ENCODE measurements around the gene WDR17. TPM values are rescaled to one million over a fixed set of nuclear protein-coding genes. Genes with fewer than 3 reads are reported as not detected.

WDR17 gene
- total RNA-seq, 1 experiment from 2014 or later, result 7.6 TPM

DNA sequence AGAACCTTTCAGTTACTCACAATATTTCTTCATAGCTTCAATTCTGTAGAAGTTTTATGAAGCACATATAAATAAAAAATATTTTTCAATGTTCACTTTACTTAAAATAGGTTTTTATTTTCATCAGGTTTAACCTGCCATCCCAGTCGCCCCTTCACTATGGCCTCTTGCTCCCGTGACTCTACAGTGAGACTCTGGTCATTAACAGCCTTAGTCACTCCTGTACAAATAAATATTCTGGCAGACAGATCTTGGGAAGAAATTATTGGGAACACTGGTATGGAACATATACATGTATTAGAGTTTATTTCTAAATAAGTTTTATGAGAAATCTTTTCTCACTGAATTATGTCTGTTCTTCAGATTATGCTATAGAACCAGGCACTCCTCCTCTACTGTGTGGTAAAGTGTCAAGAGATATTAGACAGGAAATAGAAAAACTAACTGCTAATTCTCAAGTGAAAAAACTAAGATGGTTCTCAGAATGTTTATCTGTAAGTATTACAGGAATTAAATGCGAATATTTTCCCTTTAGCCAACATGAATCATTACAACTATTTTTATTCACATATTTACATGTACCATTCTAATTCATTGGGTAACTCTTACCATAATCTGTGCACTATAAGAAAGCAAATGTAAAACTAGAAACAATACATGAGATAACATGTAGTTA lies 84.2 kb downstream of the WDR17 start:
- CTCF ChIA-PET, result interaction anchor here (0.8 to 1.3 kb wide), 2 partner anchors 127 to 191 kb away, joined by 4 to 6 read pairs; no protein-coding TSS in a partner anchor
- no TSS peak for BruUV-seq (replicated peaks)
- H3K4me1 Mint-ChIP-seq (ENCODE audit: low read depth, unreplicated experiment), result no peaks in the 10 kb centered on the region
- TF ChIP-seq, protein P1, sequence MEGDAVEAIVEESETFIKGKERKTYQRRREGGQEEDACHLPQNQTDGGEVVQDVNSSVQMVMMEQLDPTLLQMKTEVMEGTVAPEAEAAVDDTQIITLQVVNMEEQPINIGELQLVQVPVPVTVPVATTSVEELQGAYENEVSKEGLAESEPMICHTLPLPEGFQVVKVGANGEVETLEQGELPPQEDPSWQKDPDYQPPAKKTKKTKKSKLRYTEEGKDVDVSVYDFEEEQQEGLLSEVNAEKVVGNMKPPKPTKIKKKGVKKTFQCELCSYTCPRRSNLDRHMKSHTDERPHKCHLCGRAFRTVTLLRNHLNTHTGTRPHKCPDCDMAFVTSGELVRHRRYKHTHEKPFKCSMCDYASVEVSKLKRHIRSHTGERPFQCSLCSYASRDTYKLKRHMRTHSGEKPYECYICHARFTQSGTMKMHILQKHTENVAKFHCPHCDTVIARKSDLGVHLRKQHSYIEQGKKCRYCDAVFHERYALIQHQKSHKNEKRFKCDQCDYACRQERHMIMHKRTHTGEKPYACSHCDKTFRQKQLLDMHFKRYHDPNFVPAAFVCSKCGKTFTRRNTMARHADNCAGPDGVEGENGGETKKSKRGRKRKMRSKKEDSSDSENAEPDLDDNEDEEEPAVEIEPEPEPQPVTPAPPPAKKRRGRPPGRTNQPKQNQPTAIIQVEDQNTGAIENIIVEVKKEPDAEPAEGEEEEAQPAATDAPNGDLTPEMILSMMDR (IDR thresholded peaks at IDR 0.05; ENCODE audit: unreplicated experiment), result no peak
- H3K27me3 Mint-ChIP-seq (ENCODE audit: unreplicated experiment), result no peaks in the 10 kb centered on the region
- no peak overlapping the region for H3K27ac Mint-ChIP-seq (ENCODE audit: unreplicated experiment)
- no peaks in the 10 kb centered on the region for H3K36me3 Mint-ChIP-seq (ENCODE audit: insufficient read depth, unreplicated experiment)
- no peak for DNase-seq
- no peak overlapping the region for H3K4me3 Mint-ChIP-seq (ENCODE audit: low read depth, unreplicated experiment)
- no peaks in the 10 kb centered on the region for H3K9me3 Mint-ChIP-seq (ENCODE audit: low read depth, unreplicated experiment)
- intact Hi-C loops (cut with micrococcal nuclease; ENCODE audit: unreplicated experiment), result loop anchor here (1.0 kb wide), 2 partner anchors 127 to 191 kb away; no protein-coding TSS in a partner anchor

DNA sequence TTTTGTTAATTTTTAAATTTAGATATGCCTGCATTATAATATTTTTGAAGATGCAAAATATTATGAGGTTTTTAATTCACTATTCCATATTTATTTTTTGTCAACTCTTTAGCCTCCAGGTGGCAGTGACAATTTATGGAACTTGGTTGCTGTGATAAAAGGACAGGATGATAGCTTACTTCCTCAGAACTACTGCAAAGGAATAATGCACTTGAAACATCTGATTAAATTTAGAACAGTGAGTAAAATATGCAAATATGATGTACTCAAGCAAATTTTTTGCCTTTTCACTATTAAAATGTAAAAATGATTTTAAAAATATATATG lies 84.7 kb downstream of the WDR17 start:
- intact Hi-C loops (cut with micrococcal nuclease; ENCODE audit: unreplicated experiment), result loop anchor here (1.0 kb wide), 2 partner anchors 127 to 191 kb away; no protein-coding TSS in a partner anchor
- Mint-ChIP-seq H3K27ac (ENCODE audit: unreplicated experiment) (no peak overlapping the region), H3K36me3 (ENCODE audit: insufficient read depth, unreplicated experiment) (no peaks in the 10 kb centered on the region), H3K4me3 (ENCODE audit: low read depth, unreplicated experiment) (no peak overlapping the region), H3K9me3 (ENCODE audit: low read depth, unreplicated experiment) (no peaks in the 10 kb centered on the region), H3K4me1 (ENCODE audit: low read depth, unreplicated experiment) (no peaks in the 10 kb centered on the region), H3K27me3 (ENCODE audit: unreplicated experiment) (no peaks in the 10 kb centered on the region)
- TF ChIP-seq, protein P1 (IDR thresholded peaks at IDR 0.05; ENCODE audit: unreplicated experiment), result no peak
- no TSS peak for BruUV-seq (replicated peaks)
- DNase-seq, result no peak
- CTCF ChIA-PET, result interaction anchor here (0.8 to 1.3 kb wide), 2 partner anchors 127 to 191 kb away, joined by 4 to 6 read pairs; no protein-coding TSS in a partner anchor

DNA sequence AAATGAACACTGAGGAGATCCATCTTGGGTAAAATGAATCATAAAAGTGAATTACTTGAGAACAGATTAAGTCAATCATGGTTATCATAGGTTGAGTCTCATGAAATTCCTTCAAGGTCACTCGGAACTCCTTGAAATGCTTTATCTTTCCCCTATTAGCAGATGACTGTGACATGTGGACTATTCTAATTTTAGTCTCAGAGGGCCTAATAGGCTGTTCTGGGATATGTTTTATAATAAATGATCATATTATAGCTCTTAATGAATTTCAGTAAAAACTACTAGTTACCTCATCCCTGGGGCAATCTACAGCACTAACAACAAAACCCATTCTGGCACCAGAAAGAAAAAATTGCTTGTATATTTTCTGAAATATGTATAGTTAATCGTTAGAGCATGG lies 85.1 kb downstream of the WDR17 start:
- Mint-ChIP-seq H3K27me3 (ENCODE audit: unreplicated experiment) (no peaks in the 10 kb centered on the region), H3K4me3 (ENCODE audit: low read depth, unreplicated experiment) (no peak overlapping the region), H3K4me1 (ENCODE audit: low read depth, unreplicated experiment) (no peaks in the 10 kb centered on the region), H3K27ac (ENCODE audit: unreplicated experiment) (no peak overlapping the region), H3K36me3 (ENCODE audit: insufficient read depth, unreplicated experiment) (no peaks in the 10 kb centered on the region), H3K9me3 (ENCODE audit: low read depth, unreplicated experiment) (no peaks in the 10 kb centered on the region)
- intact Hi-C loops (cut with micrococcal nuclease; ENCODE audit: unreplicated experiment), result loop anchor here (1.0 kb wide), 2 partner anchors 127 to 191 kb away; no protein-coding TSS in a partner anchor
- no TSS peak for BruUV-seq (replicated peaks)
- no peak for DNase-seq
- TF ChIP-seq, protein P1 (IDR thresholded peaks at IDR 0.05; ENCODE audit: unreplicated experiment), result no peak
- CTCF ChIA-PET, result interaction anchor here (0.8 to 1.3 kb wide), 2 partner anchors 127 to 190 kb away, joined by 4 to 6 read pairs; no protein-coding TSS in a partner anchor

DNA sequence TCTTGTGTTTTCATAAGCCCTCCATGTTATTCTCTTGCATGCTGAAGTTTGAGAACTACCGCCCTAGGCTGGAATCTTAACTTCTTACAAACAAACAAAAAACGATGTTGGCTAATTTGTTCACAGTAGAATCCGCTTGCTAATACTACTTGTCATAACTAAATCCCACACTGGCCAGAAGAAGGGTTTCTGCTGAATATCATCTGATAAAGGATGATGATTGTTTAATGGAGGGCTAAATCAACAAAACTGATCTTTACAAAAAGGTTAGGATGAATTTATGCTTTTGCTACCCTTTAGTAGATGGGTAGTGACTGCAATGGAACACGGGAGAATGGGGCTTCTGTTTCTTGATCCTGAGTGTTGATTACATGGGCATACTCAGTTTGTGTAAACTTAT lies 87.5 kb downstream of the WDR17 start:
- TF ChIP-seq, protein P1 (IDR thresholded peaks at IDR 0.05; ENCODE audit: unreplicated experiment), result no peak
- H3K4me3 Mint-ChIP-seq (ENCODE audit: low read depth, unreplicated experiment), result no peak overlapping the region
- H3K9me3 Mint-ChIP-seq (ENCODE audit: low read depth, unreplicated experiment), result no peaks in the 10 kb centered on the region
- DNase-seq, result no peak
- no peak overlapping the region for H3K27ac Mint-ChIP-seq (ENCODE audit: unreplicated experiment)
- H3K4me1 Mint-ChIP-seq (ENCODE audit: low read depth, unreplicated experiment), result no peaks in the 10 kb centered on the region
- intact Hi-C loops (cut with micrococcal nuclease; ENCODE audit: unreplicated experiment), result no loop called here
- CTCF ChIA-PET, result no interaction called here
- no peaks in the 10 kb centered on the region for H3K27me3 Mint-ChIP-seq (ENCODE audit: unreplicated experiment)
- H3K36me3 Mint-ChIP-seq (ENCODE audit: insufficient read depth, unreplicated experiment), result no peaks in the 10 kb centered on the region
- no TSS peak for BruUV-seq (replicated peaks)
